GM12878 (cell line): ENCODE measurements around the gene FAM171A1.

Experiments used
- CTCF ChIP-seq, 3 experiments: IDR thresholded peaks in 2 of 3; conservative IDR thresholded peaks in 1 of 3; 2 replicates each; pipeline ENCODE4 v1.5.1; 2011; ENCODE audit warnings: low read depth in 3 of 3, low read length in 3 of 3, mild to moderate bottlenecking in 3 of 3, control low read depth in 2 of 3, moderate library complexity in 2 of 3, inconsistent platforms in 1 of 3, mixed read lengths in 1 of 3; ENCODE audit not compliant: control insufficient read depth in 2 of 3, insufficient read depth in 1 of 3; ENCODE audit errors: extremely low read depth in 1 of 3
- NRF1 ChIP-seq: conservative IDR thresholded peaks from 2 replicates; pipeline ENCODE4 v1.6.1; 2011; ENCODE audit warnings: mild to moderate bottlenecking, low read depth, low read length, improper control_type of control experiment
- PBX3 ChIP-seq: IDR thresholded peaks from 2 replicates; pipeline ENCODE4 v1.6.1; 2011; ENCODE audit warnings: mild to moderate bottlenecking, low read depth, low read length, moderate library complexity; ENCODE audit not compliant: insufficient replicate concordance
- RFX5 ChIP-seq: IDR thresholded peaks from 2 replicates; pipeline ENCODE4 v1.6.1; 2011; ENCODE audit warnings: low read depth, low read length, improper control_type of control experiment
- TAF1 ChIP-seq: IDR thresholded peaks from 2 replicates; pipeline ENCODE4 v1.6.1; 2011; ENCODE audit warnings: mild to moderate bottlenecking, low read depth, low read length, borderline replicate concordance

- TF ChIP-seq NRF1, result no peak
- no peak for TF ChIP-seq TAF1
- TF ChIP-seq RFX5, result no peak
- no peak for TF ChIP-seq CTCF (IDR thresholded peaks at IDR 0.05 in 2 of 3, conservative IDR thresholded peaks at IDR 0.05 in 1 of 3; ENCODE audit: control insufficient read depth in 2 of 3, extremely low read depth in 1 of 3, insufficient read depth in 1 of 3, low read depth in 3 of 3, low read length in 3 of 3)
- no peak for TF ChIP-seq PBX3
Observed at GRCh38 chr10:15188603-15189002, 182.5 kb downstream of the FAM171A1 start.
